HEK293 (cell line): ENCODE results near the gene PITPNC1.
A peak's percentile ranks its signal among the peaks of the same experiment; 100 is the strongest.

Experiments
- CTCF ChIP-seq: fragments of 450-650 bp; formaldehyde crosslinking; IDR thresholded peaks from 2 replicates; pipeline ENCODE4 v1.5.1; 2016; ENCODE audit warnings: missing biosample characterization, missing genetic modification characterization
- ELK4 ChIP-seq: IDR thresholded peaks from 2 replicates; pipeline ENCODE4 v1.6.1; 2011; ENCODE audit warnings: mild to moderate bottlenecking, low read depth, low read length, borderline replicate concordance
- GLI2 ChIP-seq: fragments of 450-650 bp; formaldehyde crosslinking; IDR thresholded peaks from 2 replicates; pipeline ENCODE4; 2017; ENCODE audit warnings: missing biosample characterization, missing genetic modification characterization, low read depth, borderline replicate concordance
- IKZF3 ChIP-seq: fragments of 450-650 bp; IDR thresholded peaks from 2 replicates; pipeline ENCODE4 v1.5.0; 2018; ENCODE audit warnings: missing biosample characterization, mild to moderate bottlenecking, missing genetic modification characterization, moderate library complexity
- PBX3 ChIP-seq: sonication (generic); formaldehyde crosslinking; IDR thresholded peaks from 2 replicates; pipeline ENCODE4 v1.8.1; 2022; ENCODE audit warnings: mild to moderate bottlenecking, moderate library complexity, missing genetic modification reagents
- TSHZ1 ChIP-seq: fragments of 450-650 bp; formaldehyde crosslinking; IDR thresholded peaks from 2 replicates; pipeline ENCODE4 v1.5.1; 2016; ENCODE audit warnings: missing biosample characterization, missing genetic modification characterization, borderline replicate concordance
- ZBTB11 ChIP-seq: fragments of 450-650 bp; formaldehyde crosslinking; conservative IDR thresholded peaks from 2 replicates; pipeline ENCODE4 v1.5.1; 2016; ENCODE audit warnings: low read depth, missing biosample characterization, missing genetic modification characterization
- ZBTB20 ChIP-seq: fragments of 450-650 bp; formaldehyde crosslinking; IDR thresholded peaks from 2 replicates; pipeline ENCODE4 v1.5.1; 2016; ENCODE audit warnings: missing biosample characterization, missing genetic modification characterization
- ZBTB21 ChIP-seq: fragments of 450-650 bp; formaldehyde crosslinking; IDR thresholded peaks from 2 replicates; pipeline ENCODE4 v1.5.1; 2017; ENCODE audit warnings: missing biosample characterization, missing genetic modification characterization
- ZBTB8A ChIP-seq: fragments of 450-650 bp; formaldehyde crosslinking; IDR thresholded peaks from 2 replicates; pipeline ENCODE4 v1.5.1; 2016; ENCODE audit warnings: missing biosample characterization, missing genetic modification characterization
- ZEB2 ChIP-seq: fragments of 450-650 bp; formaldehyde crosslinking; IDR thresholded peaks from 2 replicates; pipeline ENCODE4 v1.5.1; 2016; ENCODE audit warnings: missing biosample characterization, missing genetic modification characterization
- ZFP41 ChIP-seq: fragments of 450-650 bp; formaldehyde crosslinking; IDR thresholded peaks from 2 replicates; pipeline ENCODE4 v1.5.1; 2016; ENCODE audit warnings: missing biosample characterization, missing genetic modification characterization, borderline replicate concordance
- ZNF121 ChIP-seq: fragments of 450-650 bp; formaldehyde crosslinking; IDR thresholded peaks from 2 replicates; pipeline ENCODE4 v1.5.1; 2016; ENCODE audit warnings: missing biosample characterization, missing genetic modification characterization
- ZNF174 ChIP-seq: fragments of 450-650 bp; formaldehyde crosslinking; IDR thresholded peaks from 2 replicates; pipeline ENCODE4 v1.5.0; 2017; ENCODE audit warnings: missing biosample characterization, mild to moderate bottlenecking, missing genetic modification characterization
- ZNF239 ChIP-seq: fragments of 450-650 bp; formaldehyde crosslinking; IDR thresholded peaks from 2 replicates; pipeline ENCODE4 v1.5.1; 2016; ENCODE audit warnings: missing biosample characterization, missing genetic modification characterization
- ZNF335 ChIP-seq: fragments of 450-650 bp; formaldehyde crosslinking; conservative IDR thresholded peaks from 2 replicates; pipeline ENCODE4 v1.5.1; 2016; ENCODE audit warnings: missing biosample characterization, missing genetic modification characterization
- ZNF416 ChIP-seq: fragments of 450-650 bp; formaldehyde crosslinking; IDR thresholded peaks from 2 replicates; pipeline ENCODE4 v1.5.1; 2016; ENCODE audit warnings: missing biosample characterization, missing genetic modification characterization
- ZNF514 ChIP-seq: fragments of 450-650 bp; formaldehyde crosslinking; IDR thresholded peaks from 2 replicates; pipeline ENCODE4 v1.5.1; 2016; ENCODE audit warnings: missing biosample characterization, missing genetic modification characterization
- ZNF548 ChIP-seq: fragments of 450-650 bp; formaldehyde crosslinking; IDR thresholded peaks from 2 replicates; pipeline ENCODE4 v1.5.1; 2016; ENCODE audit warnings: missing biosample characterization, missing genetic modification characterization
- ZNF571 ChIP-seq: fragments of 450-650 bp; formaldehyde crosslinking; IDR thresholded peaks from 2 replicates; pipeline ENCODE4 v1.5.0; 2017; ENCODE audit warnings: missing biosample characterization, missing genetic modification characterization
- ZNF664 ChIP-seq: fragments of 450-650 bp; formaldehyde crosslinking; IDR thresholded peaks from 2 replicates; pipeline ENCODE4 v1.5.1; 2016; ENCODE audit warnings: missing biosample characterization, missing genetic modification characterization
- ZNF768 ChIP-seq: fragments of 450-650 bp; formaldehyde crosslinking; IDR thresholded peaks from 2 replicates; pipeline ENCODE4 v1.5.1; 2018; ENCODE audit warnings: missing biosample characterization, mild to moderate bottlenecking, missing genetic modification characterization
- ZSCAN18 ChIP-seq: fragments of 450-650 bp; formaldehyde crosslinking; IDR thresholded peaks from 2 replicates; pipeline ENCODE4 v1.5.1; 2016; ENCODE audit warnings: missing biosample characterization, missing genetic modification characterization
- ZXDB ChIP-seq: fragments of 450-650 bp; formaldehyde crosslinking; IDR thresholded peaks from 2 replicates; pipeline ENCODE4 v1.5.1; 2016; ENCODE audit warnings: missing biosample characterization, missing genetic modification characterization

The PITPNC1 gene

GRCh38 chr17:67440277-67441051, 63.4 kb downstream of the PITPNC1 start (continued):
- TF ChIP-seq TSHZ1 (tag by site-specific recombination): no peak
- TF ChIP-seq ZNF571 (tag by site-specific recombination): no peak
- TF ChIP-seq ZNF768 (tag by site-specific recombination): no peak
- TF ChIP-seq ZBTB8A (tag by site-specific recombination): peak; percentile 78
- TF ChIP-seq ZNF121 (tag by site-specific recombination): peak; percentile 27; the same call in 1 of the 2 replicates
- no peak for TF ChIP-seq CTCF (tag by site-specific recombination)
- TF ChIP-seq ZNF548 (tag by site-specific recombination): no peak
- TF ChIP-seq ZXDB (tag by site-specific recombination): peak; percentile 64
- TF ChIP-seq ZNF239 (tag by site-specific recombination): no peak
- TF ChIP-seq IKZF3 (tag by site-specific recombination): no peak
- no peak for TF ChIP-seq ZEB2
- TF ChIP-seq ZNF416 (tag by site-specific recombination): no peak
- 0 out of 2 replicates have a peak, but pooled peaks have one; percentile 37 for TF ChIP-seq ZNF514 (tag by site-specific recombination)
- TF ChIP-seq ZNF664 (tag by site-specific recombination): peak; percentile 68
- TF ChIP-seq ZNF174 (tag by site-specific recombination): no peak
- TF ChIP-seq ZBTB11 (tag by site-specific recombination): peak; percentile 72
- no peak for TF ChIP-seq ZBTB20 (tag by site-specific recombination)
- TF ChIP-seq PBX3 (CRISPR knock-in tag): no peak
- TF ChIP-seq ZSCAN18 (tag by site-specific recombination): no peak
- TF ChIP-seq ELK4: no peak
- peak; percentile 28; the same call in 1 of the 2 replicates for TF ChIP-seq GLI2
- TF ChIP-seq ZNF335 (tag by site-specific recombination): no peak
- TF ChIP-seq ZFP41 (tag by site-specific recombination): no peak
- TF ChIP-seq ZBTB21 (tag by site-specific recombination): 0 out of 2 replicates have a peak, but pooled peaks have one; percentile 22
